GM18502 (cell line): Measurements from ENCODE around the gene ZFYVE16.
A peak's percentile ranks its signal among the peaks of the same experiment; 100 is the strongest.
"Not testable (repeated sequence)": the region's sequence is repeated elsewhere in the genome, so short reads cannot be mapped to it uniquely, and the experiment has no call there.

Experiments used
- ATAC-seq: cut with Tn5 transposase; IDR thresholded peaks from one replicate; pipeline ENCODE4 v1.9.1; 2021; ENCODE audit warnings: mild to moderate bottlenecking; ENCODE audit not compliant: unreplicated experiment, poor library complexity

Gene ZFYVE16

GRCh38 chr5:80481019-80481893 is 73.4 kb downstream of the ZFYVE16 start:
- ATAC-seq, result peak; percentile 58

GRCh38 chr5:80482578-80482977 is 74.7 kb downstream of the ZFYVE16 start:
- no peak for ATAC-seq

- ATAC-seq, result no peak
Observed at GRCh38 chr5:80483636-80484232, 75.9 kb downstream of the ZFYVE16 start.

GRCh38 chr5:80487444-80487828 is 79.6 kb downstream of the ZFYVE16 start:
- ATAC-seq, result no peak

GRCh38 chr5:80487829-80488721 is 80.2 kb downstream of the ZFYVE16 start, which contains the start of gene FAM151B:
FAM151B (plus strand) TSS chr5:80488100; CDS start chr5:80488124, 24 bp downstream.
- ATAC-seq, result peak; percentile 95

GRCh38 chr5:80491296-80491695 is 83.4 kb downstream of the ZFYVE16 start:
- ATAC-seq, result no peak

- ATAC-seq, result no peak
Observed at GRCh38 chr5:80492741-80493140, 84.9 kb downstream of the ZFYVE16 start.

- ATAC-seq, result not testable (repeated sequence)
Observed at GRCh38 chr5:80493443-80493842, 85.6 kb downstream of the ZFYVE16 start.

- ATAC-seq, result no peak
Observed at GRCh38 chr5:80495891-80496290, 88.0 kb downstream of the ZFYVE16 start.

GRCh38 chr5:80502800-80503199 is 94.9 kb downstream of the ZFYVE16 start:
- no peak for ATAC-seq

- no peak for ATAC-seq
Observed at GRCh38 chr5:80503641-80504040, 95.8 kb downstream of the ZFYVE16 start.

- no peak for ATAC-seq
Observed at GRCh38 chr5:80504833-80505232, 97.0 kb downstream of the ZFYVE16 start.

GRCh38 chr5:80507663-80508062 is 99.8 kb downstream of the ZFYVE16 start:
- no peak for ATAC-seq

GRCh38 chr5:80508844-80509243 is 101.0 kb downstream of the ZFYVE16 start:
- no peak for ATAC-seq

GRCh38 chr5:80509362-80509761 is 101.5 kb downstream of the ZFYVE16 start:
- ATAC-seq, result no peak

- peak; percentile 55 for ATAC-seq
Observed at GRCh38 chr5:80516826-80517225, 109.0 kb downstream of the ZFYVE16 start.
